HL-60/S4 treated with phorbol 12-myristate 13-acetate at 8.2 ng/mL for 4 days and 3 days (cell line): Measurements from ENCODE around the gene SYN1.

Source experiments
- in situ Hi-C: fragments of 300-500 bp; cut with MboI; formaldehyde crosslinking; loops from 2 replicates; pipeline ENCODE4 v1.15.0; 2022; ENCODE audit warnings: low sequenced_read_pairs

Gene SYN1

GRCh38 chrX:47597222-47597621, 22.4 kb downstream of the SYN1 start:
- in situ Hi-C loops: no loop called here

- in situ Hi-C loops: no loop called here
These were observed 23.4 kb downstream of the SYN1 start for GRCh38 chrX:47596256-47596655.

GRCh38 chrX:47595716-47596251, 23.9 kb downstream of the SYN1 start:
- in situ Hi-C loops: no loop called here

GRCh38 chrX:47593522-47593921, 26.1 kb downstream of the SYN1 start:
- in situ Hi-C loops: no loop called here

GRCh38 chrX:47590984-47591383, 28.7 kb downstream of the SYN1 start:
- in situ Hi-C loops: no loop called here

GRCh38 chrX:47587906-47588735, 31.5 kb downstream of the SYN1 start:
- in situ Hi-C loops: no loop called here

GRCh38 chrX:47587091-47587891, 32.4 kb downstream of the SYN1 start:
- in situ Hi-C loops: no loop called here

- in situ Hi-C loops: no loop called here
These were observed 33.4 kb downstream of the SYN1 start for GRCh38 chrX:47586043-47586787.

- in situ Hi-C loops: no loop called here
These were observed 34.4 kb downstream of the SYN1 start for GRCh38 chrX:47585273-47585672.

- in situ Hi-C loops: no loop called here
These were observed 34.9 kb downstream of the SYN1 start for GRCh38 chrX:47584714-47585113.

- in situ Hi-C loops: no loop called here
These were observed 36.3 kb downstream of the SYN1 start for GRCh38 chrX:47583240-47583861.

GRCh38 chrX:47581731-47582647, 37.7 kb downstream of the SYN1 start, which contains the start of gene TIMP1:
TIMP1 (plus strand) TSS chrX:47582436; CDS start chrX:47583416, 980 bp downstream.
- in situ Hi-C loops: no loop called here

GRCh38 chrX:47579537-47579936, 40.1 kb downstream of the SYN1 start:
- in situ Hi-C loops: no loop called here

GRCh38 chrX:47578692-47579091, 41.0 kb downstream of the SYN1 start:
- in situ Hi-C loops: no loop called here

GRCh38 chrX:47577901-47578300, 41.8 kb downstream of the SYN1 start:
- in situ Hi-C loops: no loop called here

GRCh38 chrX:47577424-47577823, 42.2 kb downstream of the SYN1 start:
- in situ Hi-C loops: no loop called here

- in situ Hi-C loops: no loop called here
These were observed 43.4 kb downstream of the SYN1 start for GRCh38 chrX:47576021-47576898.

GRCh38 chrX:47574547-47575301, 44.9 kb downstream of the SYN1 start:
- in situ Hi-C loops: no loop called here
